WTC11 (cell line): ENCODE results near the gene IL13RA1. TPM values are rescaled to one million over a fixed set of nuclear protein-coding genes. Genes with fewer than 3 reads are reported as not detected.

Experiments used
- ATAC-seq: fragments of 200-7000 bp; cut with Tn5 transposase; 2 replicates; pipeline ENCODE4 v1.10.0; 2021; ENCODE audit warnings: mild to moderate bottlenecking, moderate library complexity
- CTCF ChIA-PET: fragments of 300-600 bp; sonication (Branson Sonifier 250); formaldehyde crosslinking; loops from one replicate; lab custom pipeline; 2021; ENCODE audit warnings: antibody characterized with exemption; lab: Charles Lee
- POLR2A ChIA-PET: fragments of 350-600 bp; sonication (Branson Sonifier 250); formaldehyde crosslinking; loops from one replicate; lab custom pipeline; 2021; ENCODE audit warnings: antibody characterized with exemption; lab: Charles Lee
- DNase-seq: peaks from one replicate; pipeline ENCODE4 v3.0.0; 2021; ENCODE audit warnings: low spot score
- H3K27ac Mint-ChIP-seq: 2 replicates; pipeline ENCODE4 v1.8.0; 2021; ENCODE audit warnings: mixed read lengths
- H3K27me3 Mint-ChIP-seq: 2 replicates; pipeline ENCODE4 v1.8.0; 2021; ENCODE audit warnings: low read depth, mild to moderate bottlenecking, moderate library complexity, mixed read lengths
- H3K36me3 Mint-ChIP-seq: 2 replicates; pipeline ENCODE4 v1.8.0; 2021; ENCODE audit warnings: mixed read lengths
- H3K4me1 Mint-ChIP-seq: 2 replicates; pipeline ENCODE4 v1.8.0; 2022; ENCODE audit warnings: mixed read lengths
- H3K4me3 Mint-ChIP-seq: 2 replicates; pipeline ENCODE4 v1.8.0; 2021; ENCODE audit warnings: mild to moderate bottlenecking, moderate library complexity, mixed read lengths
- H3K9me3 Mint-ChIP-seq: 2 replicates; pipeline ENCODE4 v1.8.0; 2021; ENCODE audit warnings: mixed read lengths
- ATF1 ChIP-seq: sonication (generic); formaldehyde crosslinking; IDR thresholded peaks from 2 replicates; pipeline ENCODE4 v1.8.1; 2023; ENCODE audit warnings: mild to moderate bottlenecking, moderate library complexity, missing genetic modification reagents
- CDX4 ChIP-seq: fragments of 250-450 bp; sonication (Bioruptor Pico); IDR thresholded peaks from 2 replicates; pipeline ENCODE4 v1.9.0; 2021; ENCODE audit warnings: moderate library complexity, mild to moderate bottlenecking, inconsistent platforms, borderline replicate concordance
- ELF4 ChIP-seq: sonication (generic); formaldehyde crosslinking; IDR thresholded peaks from 2 replicates; pipeline ENCODE4 v1.8.1; 2022; ENCODE audit warnings: low read depth, mild to moderate bottlenecking, moderate library complexity, missing genetic modification reagents
- EMX1 ChIP-seq: fragments of 250-450 bp; sonication (Bioruptor Pico); IDR thresholded peaks from 2 replicates; pipeline ENCODE4 v1.8.0; 2021; ENCODE audit warnings: mild to moderate bottlenecking
- ERG ChIP-seq: fragments of 250-450 bp; sonication (Bioruptor Pico); IDR thresholded peaks from 2 replicates; pipeline ENCODE4 v1.8.0; 2021; ENCODE audit warnings: mild to moderate bottlenecking
- FOXP4 ChIP-seq: sonication (generic); formaldehyde crosslinking; IDR thresholded peaks from 2 replicates; pipeline ENCODE4 v1.8.0; 2022; ENCODE audit warnings: mild to moderate bottlenecking, missing genetic modification reagents
- IRF2 ChIP-seq: sonication (generic); formaldehyde crosslinking; IDR thresholded peaks from 2 replicates; pipeline ENCODE4 v1.8.0; 2022; ENCODE audit warnings: low read depth, missing genetic modification reagents, borderline replicate concordance
- JAZF1 ChIP-seq: fragments of 250-450 bp; sonication (Bioruptor Pico); IDR thresholded peaks from 2 replicates; pipeline ENCODE4 v1.9.0; 2021; ENCODE audit warnings: moderate library complexity, mild to moderate bottlenecking, inconsistent platforms
- JUN ChIP-seq: sonication (generic); formaldehyde crosslinking; IDR thresholded peaks from 2 replicates; pipeline ENCODE4 v1.8.0; 2023; ENCODE audit warnings: mild to moderate bottlenecking, missing genetic modification reagents
- MYBL2 ChIP-seq: sonication (generic); formaldehyde crosslinking; IDR thresholded peaks from 2 replicates; pipeline ENCODE4 v1.8.1; 2023; ENCODE audit warnings: mild to moderate bottlenecking, moderate library complexity, missing genetic modification reagents
- NFE2L1 ChIP-seq: sonication (generic); formaldehyde crosslinking; IDR thresholded peaks from 2 replicates; pipeline ENCODE4 v1.8.1; 2023; ENCODE audit warnings: missing genetic modification reagents
- NR3C1 ChIP-seq: sonication (generic); formaldehyde crosslinking; conservative IDR thresholded peaks from 2 replicates; pipeline ENCODE4 v1.8.1; 2023; ENCODE audit warnings: low read depth, mild to moderate bottlenecking, missing genetic modification reagents
- OVOL2 ChIP-seq: fragments of 250-450 bp; sonication (Bioruptor Pico); IDR thresholded peaks from 2 replicates; pipeline ENCODE4 v1.9.0; 2021; ENCODE audit warnings: mild to moderate bottlenecking, borderline replicate concordance
- SMAD3 ChIP-seq: sonication (generic); formaldehyde crosslinking; IDR thresholded peaks from 2 replicates; pipeline ENCODE4 v1.8.0; 2022; ENCODE audit warnings: missing genetic modification reagents, mild to moderate bottlenecking, borderline replicate concordance
- STAT6 ChIP-seq: sonication (generic); formaldehyde crosslinking; conservative IDR thresholded peaks from 2 replicates; pipeline ENCODE4 v1.8.1; 2023; ENCODE audit warnings: mild to moderate bottlenecking, low read depth, missing genetic modification reagents, moderate library complexity
- TCF7 ChIP-seq: sonication (generic); formaldehyde crosslinking; IDR thresholded peaks from 2 replicates; pipeline ENCODE4 v1.8.0; 2022; ENCODE audit warnings: mild to moderate bottlenecking, low read depth, missing genetic modification reagents, moderate library complexity
- TEAD1 ChIP-seq: sonication (generic); formaldehyde crosslinking; IDR thresholded peaks from 2 replicates; pipeline ENCODE4 v1.8.0; 2022; ENCODE audit warnings: mild to moderate bottlenecking, missing genetic modification reagents
- TEAD4 ChIP-seq: sonication (generic); formaldehyde crosslinking; IDR thresholded peaks from 2 replicates; pipeline ENCODE4 v1.8.0; 2022; ENCODE audit warnings: mild to moderate bottlenecking, missing genetic modification reagents
- USF1 ChIP-seq: sonication (generic); formaldehyde crosslinking; IDR thresholded peaks from 2 replicates; pipeline ENCODE4 v1.8.0; 2022; ENCODE audit warnings: mild to moderate bottlenecking, missing genetic modification reagents
- ZBTB21 ChIP-seq: sonication (generic); formaldehyde crosslinking; IDR thresholded peaks from 2 replicates; pipeline ENCODE4 v1.8.1; 2023; ENCODE audit warnings: mild to moderate bottlenecking, missing genetic modification reagents, borderline replicate concordance
- ZNF219 ChIP-seq: sonication (generic); formaldehyde crosslinking; IDR thresholded peaks from 2 replicates; pipeline ENCODE4 v1.8.0; 2023; ENCODE audit warnings: missing genetic modification reagents, mild to moderate bottlenecking, borderline replicate concordance
- ZNF317 ChIP-seq: sonication (generic); formaldehyde crosslinking; IDR thresholded peaks from 2 replicates; pipeline ENCODE4 v1.8.1; 2023; ENCODE audit warnings: low read depth, mild to moderate bottlenecking, moderate library complexity, missing genetic modification reagents, borderline replicate concordance
- ZNF671 ChIP-seq: fragments of 250-450 bp; sonication (Bioruptor Pico); IDR thresholded peaks from 2 replicates; pipeline ENCODE4 v1.8.0; 2021; ENCODE audit warnings: mild to moderate bottlenecking
- total RNA-seq: library from RNA; stranded (reverse); gene quantifications from 3 replicates; pipeline ENCODE4 v1.2.3, GENCODE V29; 2021

The IL13RA1 gene
- total RNA-seq, 1 experiment from 2014 or later, result 11.1 TPM

GRCh38 chrX:118824173-118824730 lies 96.8 kb downstream of the IL13RA1 start:
- no peak overlapping the region for H3K27ac Mint-ChIP-seq
- H3K9me3 Mint-ChIP-seq, result no peaks in the 10 kb centered on the region

GRCh38 chrX:118825227-118825626 lies 97.8 kb downstream of the IL13RA1 start:
- no peak for DNase-seq
- POLR2A ChIA-PET, result no interaction called here
- H3K9me3 Mint-ChIP-seq, result no peaks in the 10 kb centered on the region
- no peak overlapping the region for H3K27ac Mint-ChIP-seq
- peaks cover 25% of the 10 kb centered on the region for H3K4me1 Mint-ChIP-seq
- H3K27me3 Mint-ChIP-seq, result peaks cover 97% of the 10 kb centered on the region
- TF ChIP-seq FOXP4, result no peak
- no peak for TF ChIP-seq SMAD3
- TF ChIP-seq CDX4, result no peak
- no peak for TF ChIP-seq ZNF317
- no peak for TF ChIP-seq ERG
- TF ChIP-seq TEAD4 (CRISPR knock-in tag), result no peak
- no peak for TF ChIP-seq ATF1 (CRISPR knock-in tag)
- no peak for TF ChIP-seq MYBL2 (CRISPR knock-in tag)
- TF ChIP-seq JAZF1 (CRISPR knock-in tag), result no peak
- no peaks in the 10 kb centered on the region for H3K36me3 Mint-ChIP-seq
- CTCF ChIA-PET, result interaction anchor here (1.3 to 2.8 kb wide), 2 partner anchors 14 to 98 kb away, joined by 4 to 34 read pairs; partner anchors contain the start of gene IL13RA1
- H3K4me3 Mint-ChIP-seq, result peak overlapping the region; percentile 76; the same call in 1 of the 2 replicates
- ATAC-seq, result no peak

More at GRCh38 chrX:118824173-118824730, 96.8 kb downstream of the IL13RA1 start:
- POLR2A ChIA-PET, result interaction anchor here (0.6 to 1.4 kb wide), 2 partner anchors 15 to 58 kb away, joined by 3 read pairs; no protein-coding TSS in a partner anchor
- TF ChIP-seq ZNF219 (CRISPR knock-in tag) (no peak), TCF7 (CRISPR knock-in tag) (no peak), NFE2L1 (CRISPR knock-in tag) (no peak), ZBTB21 (CRISPR knock-in tag) (no peak), TEAD1 (CRISPR knock-in tag) (no peak), TEAD4 (CRISPR knock-in tag) (no peak), JUN (CRISPR knock-in tag) (no peak), OVOL2 (CRISPR knock-in tag) (no peak), STAT6 (no peak), ZNF317 (no peak), IRF2 (no peak), USF1 (CRISPR knock-in tag) (no peak), ZNF671 (CRISPR knock-in tag) (no peak), NR3C1 (CRISPR knock-in tag) (no peak), MYBL2 (CRISPR knock-in tag) (no peak), EMX1 (CRISPR knock-in tag) (no peak), ELF4 (CRISPR knock-in tag) (no peak), FOXP4 (no peak)
- ATAC-seq (no peak), DNase-seq (peak; percentile 29)
- Mint-ChIP-seq H3K27me3 (peaks cover 91% of the 10 kb centered on the region), H3K4me3 (peak overlapping the region; percentile 76), H3K4me1 (peaks cover 25% of the 10 kb centered on the region), H3K36me3 (no peaks in the 10 kb centered on the region)
- CTCF ChIA-PET, result interaction anchor here (1.0 to 2.8 kb wide), 7 partner anchors 15 to 222 kb away, joined by 3 to 34 read pairs (median 4); partner anchors contain the start of gene IL13RA1
